Vagina (tissue), 2 donors: ENCODE results near the gene GHSR.

Source experiments
- POLR2AphosphoS5 ChIP-seq, 2 donors: sonication (generic); formaldehyde crosslinking; IDR thresholded peaks; one replicate each; pipeline ENCODE4 v1.9.0; 2017; ENCODE audit warnings: antibody characterized with exemption in 2 of 2, mild to moderate bottlenecking in 2 of 2, low read depth in 1 of 2; ENCODE audit not compliant: insufficient read depth in 1 of 2
- TF ChIP-seq, protein P1 (sequence below), 3 experiments: fragments of 450-650 bp in 2 of 3; fragments of 200-600 bp in 1 of 3; sonication (generic) in 1 of 3; IDR thresholded peaks; one replicate each; pipeline ENCODE4 v1.5.1; 2017 to 2019; ENCODE audit warnings: antibody characterized with exemption in 3 of 3, mild to moderate bottlenecking in 2 of 3, moderate library complexity in 2 of 3

DNA sequence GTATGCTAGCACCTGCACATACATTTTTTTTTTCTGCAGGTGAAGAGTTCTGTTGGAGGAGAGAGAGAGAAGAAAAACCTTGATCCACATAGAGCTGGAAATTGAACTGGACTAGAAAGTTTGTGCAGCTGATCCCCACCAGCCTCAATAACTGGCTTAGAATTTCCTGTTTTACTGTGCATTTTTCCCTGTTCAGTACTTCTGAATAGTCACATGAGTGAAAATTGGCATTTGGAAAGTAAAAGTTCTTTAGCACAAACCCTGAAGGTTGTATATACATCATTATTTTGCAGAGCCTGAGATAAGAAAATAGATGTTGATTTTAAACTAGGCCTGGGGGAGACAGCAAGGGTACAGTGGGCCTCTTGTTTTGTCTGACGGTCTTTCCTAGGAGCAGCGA, 42.3 kb downstream of the GHSR start:
- TF ChIP-seq, protein P1, sequence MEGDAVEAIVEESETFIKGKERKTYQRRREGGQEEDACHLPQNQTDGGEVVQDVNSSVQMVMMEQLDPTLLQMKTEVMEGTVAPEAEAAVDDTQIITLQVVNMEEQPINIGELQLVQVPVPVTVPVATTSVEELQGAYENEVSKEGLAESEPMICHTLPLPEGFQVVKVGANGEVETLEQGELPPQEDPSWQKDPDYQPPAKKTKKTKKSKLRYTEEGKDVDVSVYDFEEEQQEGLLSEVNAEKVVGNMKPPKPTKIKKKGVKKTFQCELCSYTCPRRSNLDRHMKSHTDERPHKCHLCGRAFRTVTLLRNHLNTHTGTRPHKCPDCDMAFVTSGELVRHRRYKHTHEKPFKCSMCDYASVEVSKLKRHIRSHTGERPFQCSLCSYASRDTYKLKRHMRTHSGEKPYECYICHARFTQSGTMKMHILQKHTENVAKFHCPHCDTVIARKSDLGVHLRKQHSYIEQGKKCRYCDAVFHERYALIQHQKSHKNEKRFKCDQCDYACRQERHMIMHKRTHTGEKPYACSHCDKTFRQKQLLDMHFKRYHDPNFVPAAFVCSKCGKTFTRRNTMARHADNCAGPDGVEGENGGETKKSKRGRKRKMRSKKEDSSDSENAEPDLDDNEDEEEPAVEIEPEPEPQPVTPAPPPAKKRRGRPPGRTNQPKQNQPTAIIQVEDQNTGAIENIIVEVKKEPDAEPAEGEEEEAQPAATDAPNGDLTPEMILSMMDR (IDR thresholded peaks at IDR 0.05), result no peak
- TF ChIP-seq POLR2AphosphoS5 (IDR thresholded peaks at IDR 0.05; ENCODE audit: insufficient read depth in 1 of 2, low read depth in 1 of 2), result no peak
